H1 (cell line): ENCODE data around the gene RNASE11. TPM values are rescaled to one million over a fixed set of nuclear protein-coding genes. Genes with fewer than 3 reads are reported as not detected.

Source experiments
- CEBPB ChIP-seq: IDR thresholded peaks from 2 replicates; pipeline ENCODE4 v1.6.1; 2012; ENCODE audit warnings: low read depth, low read length
- NRF1 ChIP-seq: IDR thresholded peaks from 2 replicates; pipeline ENCODE4 v1.6.1; 2011; ENCODE audit warnings: mild to moderate bottlenecking, low read depth, low read length, improper control_type of control experiment
- POU5F1 ChIP-seq: IDR thresholded peaks from 2 replicates; pipeline ENCODE4 v1.6.1; 2011; ENCODE audit warnings: low read depth, mild to moderate bottlenecking, low read length, moderate library complexity
- SIN3A ChIP-seq, 2 experiments: IDR thresholded peaks in 1 of 2; conservative IDR thresholded peaks in 1 of 2; 2 replicates each; pipeline ENCODE4 v1.6.1; 2011 to 2012; ENCODE audit warnings: low read length in 2 of 2, improper control_type of control experiment in 1 of 2, low read depth in 1 of 2, mild to moderate bottlenecking in 1 of 2
- TEAD4 ChIP-seq: IDR thresholded peaks from 2 replicates; pipeline ENCODE4 v1.6.1; 2012; ENCODE audit warnings: low read depth, low read length, inconsistent platforms, mixed read lengths
- polyA plus RNA-seq, 7 experiments: library from polyadenylated mRNA; depleted of rRNA in 3 of 7; stranded (reverse) in 5 of 7; unstranded in 2 of 7; fragments of >200 nt in 5 of 7; fragments of 200-250 nt in 2 of 7; gene quantifications; 1 replicate in 5 of 7; 2 replicates in 1 of 7; 4 replicates in 1 of 7; pipeline versions ENCODE4 v1.2.1 to v1.2.3, GENCODE V29; 2011 to 2013; ENCODE audit warnings: missing spikeins in 2 of 7, mixed read lengths in 2 of 7
- total RNA-seq: library from RNA; stranded (reverse); fragmentation: NEBNext Ultra II Directional; extraction: Animal tissue kit (Norgen Biotek cat#: 25700); gene quantifications from 2 replicates; pipeline ENCODE4 v1.2.1, GENCODE V29; 2021
- TF ChIP-seq, protein P1 (sequence below): IDR thresholded peaks from 2 replicates; pipeline ENCODE4 v1.6.1; 2011; ENCODE audit warnings: low read depth, mild to moderate bottlenecking, low read length; ENCODE audit not compliant: insufficient read depth

RNASE11 gene
- total and polyA plus RNA-seq, 2 of the 8 experiments (the other 6 are each of a cell fraction or from before 2014, with no cell fraction given), result not detected

DNA sequence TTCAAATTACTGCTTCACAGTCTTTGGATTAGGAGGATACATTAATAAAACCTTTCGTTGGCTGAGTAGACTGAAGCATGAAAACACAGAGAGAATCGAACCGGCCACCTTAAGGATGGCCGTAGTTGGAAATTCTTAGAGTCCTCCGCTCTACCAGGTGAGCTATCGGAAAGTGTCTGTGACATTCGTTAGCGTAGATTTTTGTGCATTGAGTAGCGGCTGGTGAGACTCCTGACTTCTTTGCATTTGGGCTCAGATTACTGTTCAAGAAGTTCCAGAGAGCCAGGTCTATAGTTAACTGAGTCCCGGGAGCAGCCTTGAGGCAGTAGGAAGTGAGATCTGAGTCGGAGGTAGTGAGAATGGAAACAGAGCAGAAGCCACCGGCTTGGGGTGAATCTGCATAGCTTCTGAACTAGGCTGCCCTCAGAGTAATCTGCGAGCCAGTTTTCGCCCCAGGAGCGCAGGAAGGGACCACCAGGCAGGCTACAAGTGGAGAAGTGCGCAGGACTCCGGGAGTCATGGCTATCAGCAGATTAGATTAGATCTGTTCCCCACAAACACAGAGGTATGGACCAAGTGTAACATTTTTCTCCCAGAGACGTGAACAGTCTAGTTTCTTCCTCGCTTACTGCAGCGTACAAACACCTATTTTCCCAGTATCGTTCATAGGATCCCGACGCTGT, 42.7 kb upstream of the RNASE11 start (continued):
- TF ChIP-seq TEAD4, result peak; percentile 39; the same call in 1 of the 2 replicates
- peak; percentile 47; the same call in 1 of the 2 replicates for TF ChIP-seq POU5F1
- TF ChIP-seq SIN3A (conservative IDR thresholded peaks at IDR 0.05 in 1 of 2, IDR thresholded peaks at IDR 0.05 in 1 of 2; ENCODE audit: low read depth in 1 of 2, low read length in 2 of 2), result peak; percentile 49 to 56; a peak in 2 of 4 replicates
- TF ChIP-seq NRF1, result no peak
- no peak for TF ChIP-seq CEBPB
- TF ChIP-seq, protein P1, sequence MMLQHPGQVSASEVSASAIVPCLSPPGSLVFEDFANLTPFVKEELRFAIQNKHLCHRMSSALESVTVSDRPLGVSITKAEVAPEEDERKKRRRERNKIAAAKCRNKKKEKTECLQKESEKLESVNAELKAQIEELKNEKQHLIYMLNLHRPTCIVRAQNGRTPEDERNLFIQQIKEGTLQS, result no peak
